Activated CD4-positive, alpha-beta T cell treated with anti-CD3 and anti-CD28 coated beads, Interleukin-2, amount 10 ng/mL, durations not matched to agents 7 days and 5 days (primary cell): ENCODE data around the gene SLC9A8. TPM values are rescaled to one million over a fixed set of nuclear protein-coding genes. Genes with fewer than 3 reads are reported as not detected.

Experiments
- CTCF ChIA-PET: fragments of 350-600 bp; sonication (Branson Sonifier 250); formaldehyde crosslinking; loops from one replicate; lab custom pipeline; 2021; ENCODE audit warnings: antibody characterized with exemption; lab: Charles Lee
- POLR2A ChIA-PET: fragments of 350-600 bp; sonication (Branson Sonifier 250); formaldehyde crosslinking; loops from one replicate; lab custom pipeline; 2021; ENCODE audit warnings: antibody characterized with exemption; lab: Charles Lee
- DNase-seq: peaks from one replicate; pipeline ENCODE4 v3.0.0-alpha.2; 2020
- H3K27ac Mint-ChIP-seq: one replicate; pipeline ENCODE4 v1.8.0; 2021; ENCODE audit warnings: mild to moderate bottlenecking, moderate library complexity, mixed read lengths
- H3K27me3 Mint-ChIP-seq: one replicate; pipeline ENCODE4 v1.8.0; 2021; ENCODE audit warnings: mixed read lengths
- H3K36me3 Mint-ChIP-seq: one replicate; pipeline ENCODE4 v1.8.0; 2021; ENCODE audit warnings: low read depth, mixed read lengths
- H3K4me1 Mint-ChIP-seq: one replicate; pipeline ENCODE4 v1.8.0; 2021; ENCODE audit warnings: mixed read lengths
- H3K4me3 Mint-ChIP-seq: one replicate; pipeline ENCODE4 v1.8.0; 2021; ENCODE audit warnings: mild to moderate bottlenecking, moderate library complexity, mixed read lengths
- H3K9me3 Mint-ChIP-seq: one replicate; pipeline ENCODE4 v1.8.0; 2021; ENCODE audit warnings: mixed read lengths
- total RNA-seq, 2 experiments: library from RNA; stranded (reverse); gene quantifications; one replicate each; pipeline ENCODE4 v1.2.3, GENCODE V29; 2021

Gene SLC9A8
- total RNA-seq, 2 experiments from 2014 or later, result 21.4 to 23.1 TPM

DNA sequence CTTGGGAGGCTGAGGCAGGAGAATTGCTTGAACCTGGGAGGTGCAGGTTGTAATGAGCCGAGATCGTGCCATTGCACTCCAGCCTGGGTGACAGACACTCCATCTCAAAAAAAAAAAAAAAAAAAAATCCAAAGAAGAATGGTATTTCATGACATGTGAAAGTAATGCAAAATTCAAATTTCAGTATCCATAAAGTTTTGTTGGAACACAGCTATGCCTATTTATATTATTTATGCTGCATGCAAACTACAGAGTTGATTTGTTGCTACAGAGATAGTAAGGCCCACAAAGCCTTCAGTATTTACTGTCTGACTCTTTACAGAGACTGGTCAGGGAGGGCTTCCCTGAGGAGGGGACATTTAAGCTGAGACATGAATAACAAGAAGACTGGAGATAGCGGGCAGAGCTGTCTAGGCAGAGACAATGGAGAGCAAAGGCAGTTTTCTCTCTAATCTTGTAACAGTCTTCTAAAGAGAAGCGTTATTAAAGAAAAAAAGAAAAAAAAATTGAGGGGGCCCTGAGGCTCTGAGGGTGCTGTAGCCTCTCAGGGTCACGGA is 2.7 kb upstream of the SLC9A8 start:
- peaks cover 11% of the 10 kb centered on the region for H3K36me3 Mint-ChIP-seq
- no peak overlapping the region for H3K4me3 Mint-ChIP-seq
- no peaks in the 10 kb centered on the region for H3K9me3 Mint-ChIP-seq
- ChIA-PET POLR2A (no interaction called here), CTCF (interaction anchor here (0.6 to 1.1 kb wide), 3 partner anchors 8 to 290 kb away, joined by 3 to 7 read pairs (median 3); no protein-coding TSS in a partner anchor)
- DNase-seq, result no peak
- peaks cover 48% of the 10 kb centered on the region for H3K4me1 Mint-ChIP-seq
- no peaks in the 10 kb centered on the region for H3K27me3 Mint-ChIP-seq
- H3K27ac Mint-ChIP-seq, result no peak overlapping the region

DNA sequence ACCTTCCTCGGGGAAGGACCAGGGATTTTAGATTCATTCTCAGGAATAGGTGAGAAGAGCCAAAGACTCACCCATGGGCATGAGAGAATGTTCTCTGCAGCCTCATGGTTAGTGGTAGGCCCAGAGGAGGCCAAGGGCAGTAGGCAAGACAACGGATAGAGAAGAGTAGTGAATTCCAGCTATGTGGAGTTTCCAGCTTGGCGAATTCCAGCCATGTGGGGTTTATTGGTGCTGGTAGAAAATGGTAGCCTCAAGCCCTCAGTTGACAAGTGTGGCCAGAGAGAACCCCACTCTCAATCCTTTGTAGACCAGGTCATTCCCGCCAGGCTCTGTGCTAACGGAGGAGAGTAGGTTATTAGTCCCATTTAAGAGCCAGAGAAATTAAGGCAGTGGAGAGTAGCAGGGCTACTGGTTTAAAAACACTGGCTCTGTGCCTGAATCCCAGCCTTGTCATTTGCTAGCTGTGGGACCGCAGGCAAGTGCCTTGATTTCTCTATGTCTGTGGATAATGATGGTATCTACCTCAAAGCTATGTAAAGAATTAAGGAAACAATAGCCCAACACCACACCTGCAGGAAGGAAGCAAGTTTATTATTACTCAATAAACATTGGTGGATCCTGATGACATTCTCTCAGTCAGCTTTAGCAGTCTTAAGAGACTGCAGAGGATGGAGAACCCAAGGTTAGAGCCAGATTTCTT is 2.0 kb upstream of the SLC9A8 start:
- no peaks in the 10 kb centered on the region for H3K27me3 Mint-ChIP-seq
- POLR2A ChIA-PET, result no interaction called here
- H3K4me3 Mint-ChIP-seq, result no peak overlapping the region
- no peak for DNase-seq
- H3K36me3 Mint-ChIP-seq, result peaks cover 18% of the 10 kb centered on the region
- CTCF ChIA-PET, result interaction anchor here (0.6 to 1.2 kb wide), 4 partner anchors 9 to 289 kb away, joined by 3 to 7 read pairs (median 3); no protein-coding TSS in a partner anchor
- peaks cover 48% of the 10 kb centered on the region for H3K4me1 Mint-ChIP-seq
- no peak overlapping the region for H3K27ac Mint-ChIP-seq
- no peaks in the 10 kb centered on the region for H3K9me3 Mint-ChIP-seq

DNA sequence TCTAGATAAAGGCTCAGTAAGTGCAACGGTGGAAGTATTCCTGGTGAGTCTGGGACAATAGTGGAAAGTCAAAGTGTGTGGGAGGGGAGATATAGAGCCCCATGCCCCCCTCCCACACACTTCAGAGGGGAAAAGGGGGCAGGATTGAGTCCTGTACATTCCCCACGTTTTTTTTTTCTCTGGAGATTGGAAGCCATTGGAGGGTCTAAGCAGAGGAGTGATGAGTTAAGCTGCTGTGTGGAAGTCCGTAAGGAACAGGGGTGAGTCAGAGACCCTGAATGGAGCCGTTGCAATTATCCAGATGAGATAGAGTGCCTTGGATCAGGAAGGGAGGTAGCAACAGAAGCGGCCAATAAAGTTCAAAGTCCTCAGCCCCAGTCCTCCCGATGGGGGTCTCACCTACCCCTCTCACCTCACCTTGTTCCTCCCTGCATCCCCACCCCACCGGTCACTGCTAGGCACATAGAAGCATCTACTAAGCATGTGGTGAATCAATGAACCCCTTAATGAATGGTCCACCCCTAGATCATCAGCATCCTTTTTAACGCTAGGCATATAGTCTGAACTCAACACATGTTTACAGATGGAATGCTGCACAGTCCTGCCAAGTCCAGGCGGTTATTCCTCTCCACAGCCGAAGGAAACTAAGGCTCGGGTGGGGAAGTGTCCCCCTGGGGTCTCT is 662 bp upstream of the SLC9A8 start:
- Mint-ChIP-seq H3K27ac (peak overlapping the region; percentile 95), H3K27me3 (no peaks in the 10 kb centered on the region), H3K4me3 (peak overlapping the region; percentile 93), H3K36me3 (peaks cover 27% of the 10 kb centered on the region), H3K9me3 (no peaks in the 10 kb centered on the region), H3K4me1 (peaks cover 43% of the 10 kb centered on the region)
- POLR2A ChIA-PET, result no interaction called here
- CTCF ChIA-PET, result interaction anchor here (1.2 kb wide), 1 partner anchor 64 kb away, joined by 3 read pairs; no protein-coding TSS in a partner anchor
- DNase-seq, result no peak

DNA sequence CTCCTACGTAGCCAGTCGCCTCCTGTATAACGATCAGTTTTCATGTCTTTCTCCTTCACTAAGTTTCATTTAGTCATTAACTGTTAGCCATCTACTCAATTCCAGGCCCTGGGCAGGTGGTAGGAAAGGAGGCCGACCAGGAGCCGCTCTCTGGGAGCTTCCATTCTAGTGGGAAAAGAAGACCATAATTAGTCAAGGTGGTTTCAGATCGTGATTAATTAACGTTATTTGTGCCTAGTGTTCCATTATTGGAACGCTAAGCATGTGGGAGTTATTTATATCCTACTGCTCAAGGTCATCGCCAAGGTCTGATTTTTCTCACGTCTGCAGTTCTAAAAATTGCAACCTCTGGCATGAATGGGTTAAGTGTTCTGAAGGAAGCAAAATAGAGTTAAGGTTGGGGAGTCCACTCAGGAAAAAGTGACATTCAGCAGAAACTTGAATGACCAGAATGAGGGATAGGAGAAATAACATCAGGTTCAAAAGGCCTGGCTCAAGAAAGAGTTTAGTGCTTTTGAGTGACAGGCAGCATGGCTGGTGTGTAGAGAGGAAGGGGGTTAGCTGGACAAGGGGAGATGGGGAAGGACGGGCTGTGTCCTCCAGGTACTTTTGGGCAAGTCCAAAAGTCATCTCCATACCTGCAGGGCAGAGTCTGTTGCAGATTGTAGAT is 812 bp downstream of the SLC9A8 start:
- peaks cover 42% of the 10 kb centered on the region for H3K36me3 Mint-ChIP-seq
- ChIA-PET POLR2A (interaction anchor here (0.9 kb wide), 1 partner anchor 340 kb away, joined by 3 read pairs; the partner anchor contains the start of gene PEDS1), CTCF (interaction anchor here (0.9 to 1.5 kb wide), 6 partner anchors 10 to 203 kb away, joined by 3 to 5 read pairs (median 3); no protein-coding TSS in a partner anchor)
- no peaks in the 10 kb centered on the region for H3K27me3 Mint-ChIP-seq
- peak overlapping the region; percentile 95 for H3K27ac Mint-ChIP-seq
- H3K4me3 Mint-ChIP-seq, result peak overlapping the region; percentile 93
- no peak for DNase-seq
- H3K4me1 Mint-ChIP-seq, result peaks cover 49% of the 10 kb centered on the region
- H3K9me3 Mint-ChIP-seq, result no peaks in the 10 kb centered on the region

DNA sequence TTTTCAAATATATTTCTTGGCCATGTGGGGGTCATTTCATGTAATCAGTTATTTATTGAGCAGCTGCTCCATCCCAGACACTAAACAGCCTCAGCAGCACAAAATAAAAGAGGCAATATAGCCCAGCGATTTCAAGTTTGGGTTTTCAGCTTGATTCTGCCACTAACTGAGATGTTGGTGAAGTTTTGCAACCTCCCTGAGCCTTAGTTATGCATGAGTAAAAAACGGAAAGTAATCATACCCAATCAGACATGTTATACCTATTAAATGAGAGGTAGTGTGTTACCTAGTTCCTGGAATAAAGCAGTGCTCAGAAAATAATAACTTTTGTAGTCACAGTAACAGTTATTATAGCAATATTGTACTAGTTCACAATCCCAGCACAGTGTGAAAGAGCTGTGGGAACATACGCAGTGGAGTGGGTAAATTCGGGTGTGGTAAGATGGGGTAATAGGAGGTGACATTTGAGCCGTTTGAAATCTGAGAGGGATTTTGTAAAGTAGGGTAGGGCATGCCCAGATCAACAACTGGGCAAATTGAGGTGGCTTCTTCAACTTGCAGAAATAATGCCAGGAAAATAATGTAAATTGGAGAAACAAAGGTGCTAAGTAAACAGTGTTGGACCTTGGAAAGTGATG is 1.5 kb downstream of the SLC9A8 start:
- ChIA-PET CTCF (interaction anchor here (0.9 to 1.5 kb wide), 2 partner anchors 15 to 32 kb away, joined by 3 read pairs; no protein-coding TSS in a partner anchor), POLR2A (interaction anchor here (0.9 kb wide), 1 partner anchor 339 kb away, joined by 3 read pairs; the partner anchor contains the start of gene PEDS1)
- Mint-ChIP-seq H3K9me3 (no peaks in the 10 kb centered on the region), H3K4me1 (peaks cover 52% of the 10 kb centered on the region), H3K27ac (peak overlapping the region; percentile 95), H3K27me3 (no peaks in the 10 kb centered on the region), H3K4me3 (peak overlapping the region; percentile 93), H3K36me3 (peaks cover 49% of the 10 kb centered on the region)
- DNase-seq, result no peak

DNA sequence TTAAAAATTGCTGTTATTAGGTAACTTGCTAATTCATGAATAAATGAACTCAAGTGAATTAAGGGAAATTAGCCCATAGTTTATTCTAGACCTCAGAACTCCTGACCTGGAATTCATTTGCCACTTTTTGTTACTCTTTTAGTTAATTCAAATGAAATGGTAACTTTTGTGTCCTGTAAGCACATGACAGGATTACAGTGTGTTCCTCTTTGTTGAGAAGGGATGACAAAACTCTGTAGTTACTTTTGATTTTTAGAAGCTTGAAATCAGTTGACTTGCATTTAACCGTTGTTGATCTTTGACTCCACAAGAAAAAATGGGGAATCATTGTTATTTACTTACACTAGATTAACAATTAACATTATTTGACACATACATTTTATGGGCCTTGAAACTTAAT is 6.2 kb downstream of the SLC9A8 start:
- peaks cover 77% of the 10 kb centered on the region for H3K36me3 Mint-ChIP-seq
- POLR2A ChIA-PET, result no interaction called here

DNA sequence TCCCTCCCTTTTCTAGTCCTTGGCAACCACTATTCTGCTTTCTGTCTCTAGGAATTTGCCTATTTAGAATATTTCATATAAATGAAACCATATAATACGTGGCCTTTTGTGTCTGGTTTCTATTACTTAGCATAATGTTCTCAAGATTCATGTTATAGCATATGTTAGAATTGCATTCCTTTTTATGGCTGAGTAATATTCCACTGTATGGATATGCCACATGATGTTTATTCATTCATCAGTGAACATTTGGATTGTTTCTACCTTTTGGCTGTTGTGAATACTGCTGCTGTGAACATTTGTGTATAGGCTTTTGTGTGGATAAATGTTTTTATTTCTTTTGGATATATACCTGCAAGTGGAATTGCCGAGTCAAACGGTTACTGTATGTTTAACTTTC is 7.1 kb downstream of the SLC9A8 start:
- Mint-ChIP-seq H3K4me3 (no peak overlapping the region), H3K36me3 (peaks cover 83% of the 10 kb centered on the region), H3K9me3 (no peaks in the 10 kb centered on the region), H3K27me3 (no peaks in the 10 kb centered on the region), H3K27ac (no peak overlapping the region), H3K4me1 (peaks cover 66% of the 10 kb centered on the region)
- POLR2A ChIA-PET, result interaction anchor here (0.6 kb wide), 1 partner anchor 21 kb away, joined by 9 read pairs; no protein-coding TSS in a partner anchor
- no peak for DNase-seq
- CTCF ChIA-PET, result interaction anchor here (0.7 to 1.8 kb wide), 2 partner anchors 10 to 19 kb away, joined by 5 to 7 read pairs; no protein-coding TSS in a partner anchor

More for the DNA sequence above, 6.2 kb downstream of the SLC9A8 start:
- Mint-ChIP-seq H3K4me3 (no peak overlapping the region), H3K9me3 (no peaks in the 10 kb centered on the region), H3K4me1 (peaks cover 68% of the 10 kb centered on the region), H3K27me3 (no peaks in the 10 kb centered on the region), H3K27ac (no peak overlapping the region)
- CTCF ChIA-PET, result interaction anchor here (1.8 kb wide), 1 partner anchor 20 kb away, joined by 5 read pairs; no protein-coding TSS in a partner anchor
- no peak for DNase-seq

DNA sequence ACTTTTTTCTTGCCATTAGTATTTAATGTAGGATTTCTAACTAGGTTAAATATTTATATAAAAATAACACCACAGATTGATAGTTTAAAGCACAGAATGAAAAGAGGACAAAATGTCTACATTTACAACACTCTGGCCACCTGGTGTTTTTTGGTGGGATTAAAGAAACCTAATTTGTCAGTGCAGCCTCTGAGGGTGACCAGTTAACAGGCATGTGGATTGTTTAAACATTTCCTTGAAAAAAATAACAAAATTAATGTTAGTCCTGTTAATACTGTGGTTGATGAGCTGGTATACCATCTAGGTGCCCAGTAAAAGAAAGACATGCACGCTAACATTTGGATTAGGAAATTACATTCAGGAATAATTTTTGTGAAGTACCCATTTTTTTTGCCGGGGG is 8.8 kb downstream of the SLC9A8 start:
- peak overlapping the region; percentile 76 for H3K27ac Mint-ChIP-seq
- ChIA-PET CTCF (interaction anchor here (0.6 kb wide), 1 partner anchor 102 kb away, joined by 4 read pairs; no protein-coding TSS in a partner anchor), POLR2A (no interaction called here)
- peaks cover 83% of the 10 kb centered on the region for H3K36me3 Mint-ChIP-seq
- no peaks in the 10 kb centered on the region for H3K9me3 Mint-ChIP-seq
- no peak for DNase-seq
- H3K4me1 Mint-ChIP-seq, result peaks cover 69% of the 10 kb centered on the region
- H3K27me3 Mint-ChIP-seq, result no peaks in the 10 kb centered on the region
- H3K4me3 Mint-ChIP-seq, result no peak overlapping the region

DNA sequence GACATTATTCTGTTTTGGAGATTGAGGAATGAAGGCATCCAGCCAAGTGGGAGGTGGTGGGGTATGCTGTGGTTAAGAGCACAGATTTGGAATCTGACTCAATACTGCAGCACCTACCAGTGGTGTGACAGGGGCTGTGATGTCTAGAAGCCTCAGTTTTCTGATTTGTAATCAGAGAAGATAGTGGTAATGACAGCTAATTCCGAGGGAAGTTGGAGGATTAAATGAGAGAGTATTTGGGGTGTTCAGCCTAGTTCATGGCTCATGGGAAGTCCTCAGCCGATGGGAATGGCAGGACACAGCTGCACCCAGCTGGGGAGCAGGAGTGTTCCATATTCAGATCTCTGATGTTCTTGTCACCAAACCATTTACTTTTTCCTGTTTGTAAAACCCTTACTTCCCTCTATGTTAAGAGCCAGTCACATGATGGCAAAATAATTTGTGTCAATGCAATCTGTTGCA is 9.3 kb downstream of the SLC9A8 start:
- peaks cover 69% of the 10 kb centered on the region for H3K4me1 Mint-ChIP-seq
- no peak for DNase-seq
- no peaks in the 10 kb centered on the region for H3K27me3 Mint-ChIP-seq
- H3K4me3 Mint-ChIP-seq, result no peak overlapping the region
- peak overlapping the region; percentile 76 for H3K27ac Mint-ChIP-seq
- no peaks in the 10 kb centered on the region for H3K9me3 Mint-ChIP-seq
- peaks cover 82% of the 10 kb centered on the region for H3K36me3 Mint-ChIP-seq
- ChIA-PET CTCF (interaction anchor here (0.6 kb wide), 1 partner anchor 59 kb away, joined by 3 read pairs; no protein-coding TSS in a partner anchor), POLR2A (no interaction called here)

DNA sequence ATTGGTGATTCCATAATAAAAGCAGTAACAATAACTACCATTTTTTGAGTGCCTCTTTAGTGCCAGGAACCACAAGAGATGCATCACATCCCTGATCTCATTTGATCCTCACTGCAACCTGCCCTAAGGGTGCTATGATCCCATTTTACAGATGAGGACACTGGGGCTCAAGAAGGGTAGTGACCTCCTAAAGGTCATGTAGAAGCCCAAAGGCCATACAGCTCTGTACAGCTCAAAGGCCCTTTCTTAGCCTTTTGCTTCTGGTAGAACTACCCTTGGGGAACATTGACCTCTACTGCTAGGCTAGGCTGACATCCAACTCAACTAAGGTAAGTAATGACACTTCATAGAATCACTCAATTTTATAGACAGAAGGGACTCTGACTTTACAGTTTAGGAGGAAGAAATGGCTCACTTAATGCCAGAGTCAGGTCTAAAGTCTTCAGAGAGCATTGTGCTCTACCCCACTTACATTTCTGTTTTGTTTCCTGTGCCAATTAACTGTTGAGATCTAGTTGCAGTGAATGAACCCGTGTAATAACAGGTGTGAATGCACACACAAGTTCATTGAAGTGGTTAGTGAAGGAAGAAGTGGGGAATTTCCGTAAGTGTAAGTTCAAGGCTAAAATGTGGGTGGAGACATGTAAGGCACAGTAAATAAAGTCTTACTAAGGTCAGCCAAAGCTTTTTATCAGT is 10.7 kb downstream of the SLC9A8 start:
- peak overlapping the region; percentile 89 for H3K27ac Mint-ChIP-seq
- H3K36me3 Mint-ChIP-seq, result peaks cover 68% of the 10 kb centered on the region
- no peaks in the 10 kb centered on the region for H3K9me3 Mint-ChIP-seq
- POLR2A ChIA-PET, result no interaction called here
- CTCF ChIA-PET, result interaction anchor here (0.8 kb wide), 2 partner anchors 10 to 25 kb away, joined by 3 read pairs; partner anchors contain the start of gene SLC9A8
- peak; percentile 52 for DNase-seq
- peaks cover 60% of the 10 kb centered on the region for H3K4me1 Mint-ChIP-seq
- H3K27me3 Mint-ChIP-seq, result no peaks in the 10 kb centered on the region
- peak overlapping the region; percentile 32 for H3K4me3 Mint-ChIP-seq

DNA sequence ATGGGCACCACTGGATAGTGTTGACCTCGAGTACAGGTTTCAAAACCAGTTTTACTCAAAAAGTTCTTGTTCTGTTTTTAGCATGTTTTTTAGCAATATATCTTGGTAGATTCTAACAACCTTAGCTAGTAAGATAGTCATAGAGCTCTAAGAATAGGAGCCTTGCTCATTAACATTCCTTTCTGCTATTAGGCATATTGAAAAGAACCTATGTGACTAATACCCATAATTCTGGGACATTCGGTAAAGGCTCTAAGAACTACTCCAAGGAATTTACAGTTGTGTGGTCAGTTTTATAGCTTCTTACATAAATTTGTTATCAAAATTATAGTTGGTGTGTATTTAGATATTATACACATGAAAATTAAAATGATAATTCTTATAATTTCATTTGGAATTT is 11.6 kb downstream of the SLC9A8 start:
- peak overlapping the region; percentile 32 for H3K4me3 Mint-ChIP-seq
- no peak for DNase-seq
- POLR2A ChIA-PET, result no interaction called here
- CTCF ChIA-PET, result interaction anchor here (0.9 kb wide), 1 partner anchor 86 kb away, joined by 3 read pairs; no protein-coding TSS in a partner anchor
- peaks cover 58% of the 10 kb centered on the region for H3K4me1 Mint-ChIP-seq
- peak overlapping the region; percentile 89 for H3K27ac Mint-ChIP-seq
- peaks cover 61% of the 10 kb centered on the region for H3K36me3 Mint-ChIP-seq
- no peaks in the 10 kb centered on the region for H3K9me3 Mint-ChIP-seq
- H3K27me3 Mint-ChIP-seq, result no peaks in the 10 kb centered on the region
